AG04449 (cell line): ENCODE data around the gene ZBTB24.

Experiments
- CTCF ChIA-PET: fragments of 350-600 bp; formaldehyde crosslinking; extraction: SDS; loops from one replicate; lab custom pipeline; 2021; ENCODE audit warnings: antibody characterized with exemption; lab: Yijun Ruan, JAX
- POLR2A ChIA-PET: fragments of 400-600, 350-600 bp; formaldehyde crosslinking; extraction: SDS; loops from one replicate; lab custom pipeline; 2020; ENCODE audit warnings: antibody characterized with exemption, inconsistent platforms; lab: Yijun Ruan, JAX
- DNase-seq: peaks from one replicate; pipeline ENCODE4 v3.0.0-alpha.2; 2010; ENCODE audit warnings: low read depth, low spot score
- H3K4me3 ChIP-seq: 2 replicates; pipeline ENCODE4 v1.5.1; 2011; ENCODE audit warnings: low read depth, mild to moderate bottlenecking, control low read depth, low read length
- CTCF ChIP-seq: IDR thresholded peaks from one replicate; pipeline ENCODE4 v1.5.1; 2011; ENCODE audit warnings: mild to moderate bottlenecking, moderate library complexity, low read length, control low read depth, inconsistent platforms; ENCODE audit not compliant: insufficient read depth; ENCODE audit errors: missing control alignments

The ZBTB24 gene

GRCh38 chr6:109442393-109442924, 40.6 kb downstream of the ZBTB24 start:
- ChIA-PET POLR2A (interaction anchor here (1.1 to 2.4 kb wide), 2 partner anchors 11 to 14 kb away, joined by 3 to 12 read pairs; partner anchors contain the start of gene MICAL1), CTCF (interaction anchor here (2.5 to 5.2 kb wide), 2 partner anchors 11 to 255 kb away, joined by 11 to 65 read pairs; partner anchors contain the start of gene MICAL1)
- no peak for TF ChIP-seq CTCF
- no peak for DNase-seq
- H3K4me3 ChIP-seq = no peak overlapping the region; the same call in 1 of the 2 replicates

GRCh38 chr6:109441069-109441816, 41.8 kb downstream of the ZBTB24 start:
- ChIA-PET CTCF (interaction anchor here (1.0 to 5.2 kb wide), 6 partner anchors 12 to 254 kb away, joined by 3 to 65 read pairs (median 4); partner anchors contain the start of genes CD164 and MICAL1), POLR2A (interaction anchor here (0.7 to 2.4 kb wide), 4 partner anchors 13 to 59 kb away, joined by 3 to 12 read pairs (median 5); partner anchors contain the start of genes CD164 and MICAL1)
- TF ChIP-seq CTCF = peak; percentile 26
- peak overlapping the region; percentile 78 for H3K4me3 ChIP-seq
- no peak for DNase-seq

DNA sequence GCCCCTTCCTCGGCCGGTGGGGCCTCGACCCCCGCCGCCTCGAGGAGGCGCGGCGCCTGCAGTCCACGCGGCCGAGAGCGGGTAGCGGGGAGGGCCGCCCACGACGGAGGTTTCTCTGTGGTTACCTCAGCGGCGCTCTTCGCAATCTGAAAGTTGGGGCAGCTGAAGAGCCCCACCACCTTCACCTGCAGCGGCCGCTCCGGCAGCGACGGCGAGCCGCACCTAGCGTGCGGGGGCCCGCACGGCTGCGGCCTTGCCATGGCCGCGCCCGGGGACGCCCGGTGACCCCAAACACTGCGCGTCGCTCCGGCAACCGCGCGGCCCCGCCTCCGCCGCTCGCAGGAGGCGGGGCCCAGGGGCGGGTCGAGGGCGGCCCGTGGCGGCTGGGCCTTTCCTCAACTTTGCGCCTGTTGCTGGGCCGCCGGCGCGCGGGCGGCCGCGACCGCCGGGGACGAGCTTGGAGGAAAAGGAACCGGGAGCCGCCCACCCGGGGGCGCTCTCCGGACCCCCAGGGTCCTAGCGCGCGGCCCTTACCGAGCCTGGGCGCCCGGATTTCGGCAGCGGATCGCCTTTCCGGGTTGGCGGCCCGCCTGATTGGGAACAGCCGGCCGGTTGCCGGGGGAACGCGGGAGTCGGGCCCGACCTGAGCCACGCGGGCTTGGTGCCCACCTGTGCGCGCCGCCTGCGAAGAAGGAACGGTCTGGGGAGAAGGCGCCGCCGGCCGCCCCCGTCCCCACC, 42.5 kb downstream of the ZBTB24 start, which contains the start of the genes PPIL6 and SMPD2:
TSS of gene PPIL6 (minus strand) at position 298 of the 738 bp plus-strand sequence. CDS start at position 260, 38 bp downstream.
TSS of gene SMPD2 (plus strand) at position 394 of the 738 bp plus-strand sequence. CDS start 398 bp downstream, outside the sequence.
- peak within 1 kb of the TSS; percentile 78 for H3K4me3 ChIP-seq
- no peak for DNase-seq
- ChIA-PET POLR2A (interaction anchor here (0.6 to 2.4 kb wide), 5 partner anchors 13 to 917 kb away, joined by 3 to 12 read pairs (median 3); partner anchors contain the start of genes CD164 and MICAL1), CTCF (interaction anchor here (1.0 to 5.2 kb wide), 9 partner anchors 13 to 253 kb away, joined by 3 to 65 read pairs (median 4); partner anchors contain the start of genes CD164 and MICAL1)
- peak; percentile 54 for TF ChIP-seq CTCF

DNA sequence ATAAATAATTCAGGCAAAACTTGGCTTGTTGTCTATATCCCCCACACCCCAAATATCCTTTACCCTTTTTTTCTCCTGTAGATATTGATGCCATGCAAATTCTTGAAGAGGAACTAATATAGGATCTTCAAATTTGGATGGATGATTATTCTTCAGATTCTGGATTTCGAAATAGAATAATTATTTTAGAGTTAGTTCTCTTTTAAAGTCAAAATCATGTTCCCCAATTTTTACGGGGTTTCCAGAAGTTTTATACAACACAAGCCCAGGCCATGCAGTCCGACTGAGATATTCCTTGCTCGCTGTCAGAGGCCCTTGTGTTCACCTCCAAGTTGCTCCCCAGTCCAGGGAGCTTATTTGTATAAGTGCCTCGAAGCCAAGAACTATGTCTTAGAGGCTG, 47.0 kb downstream of the ZBTB24 start:
- no peak for DNase-seq
- ChIA-PET CTCF (no interaction called here), POLR2A (no interaction called here)
- no peak for TF ChIP-seq CTCF
- H3K4me3 ChIP-seq = no peak overlapping the region

GRCh38 chr6:109434456-109434855, 48.6 kb downstream of the ZBTB24 start:
- ChIA-PET CTCF (interaction anchor here (1.2 kb wide), 1 partner anchor 247 kb away, joined by 3 read pairs; no protein-coding TSS in a partner anchor), POLR2A (interaction anchor here (0.8 kb wide), 1 partner anchor 52 kb away, joined by 3 read pairs; the partner anchor contains the start of gene CD164)
- H3K4me3 ChIP-seq = no peak overlapping the region
- no peak for DNase-seq
- TF ChIP-seq CTCF = no peak
